ACHN (cell line): ENCODE results near the gene DSN1.
A peak's percentile ranks its signal among the peaks of the same experiment; 100 is the strongest.
"Not testable (repeated sequence)": the region's sequence is repeated elsewhere in the genome, so short reads cannot be mapped to it uniquely, and the experiment has no call there.

Experiments used
- DNase-seq: peaks from one replicate; pipeline ENCODE4 v3.0.0-alpha.2; 2015
- in situ Hi-C: cut with HindIII; loops from 2 replicates; pipeline ENCODE4 v1.10.0; 2017; ENCODE audit warnings: low sequenced_read_pairs, low pct_ligation_motif_present, low pct_unique_long_range_greater_than_20kb

Gene DSN1

GRCh38 chr20:36799313-36799712 lies 25.8 kb upstream of the DSN1 start:
- DNase-seq, in situ Hi-C loops: not testable (repeated sequence)

- in situ Hi-C loops: no loop called here
- DNase-seq: no peak
Measured at GRCh38 chr20:36796875-36797274, 23.3 kb upstream of the DSN1 start.

GRCh38 chr20:36796117-36796516 lies 22.6 kb upstream of the DSN1 start:
- DNase-seq: no peak
- in situ Hi-C loops: no loop called here

GRCh38 chr20:36795691-36796090 lies 22.1 kb upstream of the DSN1 start:
- no peak for DNase-seq
- in situ Hi-C loops: no loop called here

GRCh38 chr20:36794116-36794474 lies 20.5 kb upstream of the DSN1 start:
- no peak for DNase-seq
- in situ Hi-C loops: no loop called here

GRCh38 chr20:36793294-36794115 lies 19.9 kb upstream of the DSN1 start:
- no peak for DNase-seq
- in situ Hi-C loops: no loop called here

GRCh38 chr20:36792422-36792821 lies 18.9 kb upstream of the DSN1 start:
- DNase-seq: peak; percentile 88
- in situ Hi-C loops: no loop called here

GRCh38 chr20:36791862-36792261 lies 18.3 kb upstream of the DSN1 start:
- in situ Hi-C loops: no loop called here
- DNase-seq: no peak

GRCh38 chr20:36786663-36787062 lies 13.1 kb upstream of the DSN1 start:
- in situ Hi-C loops: no loop called here
- no peak for DNase-seq

GRCh38 chr20:36786246-36786645 lies 12.7 kb upstream of the DSN1 start:
- no peak for DNase-seq
- in situ Hi-C loops: no loop called here

GRCh38 chr20:36785308-36785707 lies 11.7 kb upstream of the DSN1 start:
- in situ Hi-C loops: no loop called here
- DNase-seq: no peak

- in situ Hi-C loops: no loop called here
- no peak for DNase-seq
Measured at GRCh38 chr20:36784900-36785299, 11.3 kb upstream of the DSN1 start.

- in situ Hi-C loops: no loop called here
- no peak for DNase-seq
Measured at GRCh38 chr20:36784116-36784515, 10.6 kb upstream of the DSN1 start.

- no peak for DNase-seq
Measured at GRCh38 chr20:36779656-36780025, 6.1 kb upstream of the DSN1 start.

GRCh38 chr20:36778831-36779655 lies 5.5 kb upstream of the DSN1 start:
- in situ Hi-C loops: no loop called here
- DNase-seq: no peak

More at GRCh38 chr20:36779656-36780025, 6.1 kb upstream of the DSN1 start:
- in situ Hi-C loops: no loop called here

- no peak for DNase-seq
- in situ Hi-C loops: no loop called here
Measured at GRCh38 chr20:36777576-36777975, 4.0 kb upstream of the DSN1 start.

GRCh38 chr20:36777167-36777566 lies 3.6 kb upstream of the DSN1 start:
- in situ Hi-C loops: no loop called here
- no peak for DNase-seq

- DNase-seq: no peak
- in situ Hi-C loops: no loop called here
Measured at GRCh38 chr20:36775826-36776225, 2.3 kb upstream of the DSN1 start.

GRCh38 chr20:36775196-36775595 lies 1.6 kb upstream of the DSN1 start:
- no peak for DNase-seq
- in situ Hi-C loops: no loop called here

GRCh38 chr20:36773107-36773596 lies 411 bp downstream of the DSN1 start:
- in situ Hi-C loops: no loop called here
- DNase-seq: no peak
